Stimulated activated CD8-positive, alpha-beta memory T cell treated with anti-CD3 and anti-CD28 coated beads, Interleukin-7, amount 100 ng/mL, for 4 hours (primary cell): ENCODE data around the gene SLC22A31.

Experiments
- DNase-seq, 2 donors: peaks; one replicate each; pipeline ENCODE4 v3.0.0-alpha.2; 2020; ENCODE audit warnings: low read depth in 2 of 2

Gene SLC22A31

GRCh38 chr16:89150981-89151380, 49.4 kb downstream of the SLC22A31 start:
- DNase-seq, result no peak

GRCh38 chr16:89150090-89150835, 50.1 kb downstream of the SLC22A31 start:
- no peak for DNase-seq

GRCh38 chr16:89149386-89149785, 51.0 kb downstream of the SLC22A31 start:
- no peak for DNase-seq

GRCh38 chr16:89147085-89147817, 53.1 kb downstream of the SLC22A31 start:
- no peak for DNase-seq

- DNase-seq, result no peak
Measured at GRCh38 chr16:89146211-89147005, 53.9 kb downstream of the SLC22A31 start.
